SK-MEL-5 (cell line): Measurements from ENCODE around the gene POM121. TPM values are rescaled to one million over a fixed set of nuclear protein-coding genes. Genes with fewer than 3 reads are reported as not detected.
"Not testable (repeated sequence)": the region's sequence is repeated elsewhere in the genome, so short reads cannot be mapped to it uniquely, and the experiment has no call there.

ENCODE experiments used
- DNase-seq: peaks from one replicate; pipeline ENCODE4 v3.0.0-alpha.2; 2016; ENCODE audit warnings: low read depth, low spot score
- in situ Hi-C: cut with HindIII; loops from 2 replicates; pipeline ENCODE4 v1.10.0; 2016; ENCODE audit warnings: low sequenced_read_pairs, high pct_unique_total_duplicates, low pct_unique_long_range_greater_than_20kb
- small RNA-seq, 2 experiments: library from RNA; depleted of rRNA; stranded (forward); fragments of <200 nt; gene quantifications; one replicate each; pipeline ENCODE3, GENCODE V24; 2014
- total RNA-seq: library from RNA; depleted of rRNA; stranded (reverse); fragments of >200 nt; shearing (Covaris generic); gene quantifications from 2 replicates; pipeline ENCODE4 v1.2.3, GENCODE V29; 2014; rRNA removed

POM121 gene
- total RNA-seq, 1 experiment from 2014 or later = 9.2 TPM

DNA sequence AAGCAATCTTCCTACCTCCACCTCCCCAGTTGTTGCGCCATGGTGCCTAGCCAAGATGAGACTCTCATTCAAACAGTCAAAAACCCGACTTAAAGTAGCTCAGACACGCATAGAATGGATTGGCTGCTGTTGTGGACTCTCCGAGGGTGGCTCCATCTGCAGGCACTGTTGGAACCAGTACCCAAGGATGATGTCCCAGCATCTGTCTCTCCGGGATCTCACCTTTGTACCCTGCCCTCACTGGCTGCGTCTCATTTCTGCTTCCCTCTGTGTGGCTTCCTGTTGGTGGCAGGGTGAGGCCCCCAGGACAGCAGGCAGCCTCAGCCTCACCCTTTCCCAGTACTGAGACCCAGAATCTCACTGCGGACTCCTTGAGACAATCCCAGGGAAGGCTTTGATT is 49.9 kb downstream of the POM121 start:
- in situ Hi-C loops, DNase-seq: not testable (repeated sequence)

GRCh38 chr7:72975656-72976286 is 50.9 kb downstream of the POM121 start:
- in situ Hi-C loops, DNase-seq: not testable (repeated sequence)

GRCh38 chr7:72976434-72976833 is 51.5 kb downstream of the POM121 start:
- DNase-seq, in situ Hi-C loops: not testable (repeated sequence)

- in situ Hi-C loops, DNase-seq: not testable (repeated sequence)
Measured at GRCh38 chr7:72980382-72980781, 55.5 kb downstream of the POM121 start.

DNA sequence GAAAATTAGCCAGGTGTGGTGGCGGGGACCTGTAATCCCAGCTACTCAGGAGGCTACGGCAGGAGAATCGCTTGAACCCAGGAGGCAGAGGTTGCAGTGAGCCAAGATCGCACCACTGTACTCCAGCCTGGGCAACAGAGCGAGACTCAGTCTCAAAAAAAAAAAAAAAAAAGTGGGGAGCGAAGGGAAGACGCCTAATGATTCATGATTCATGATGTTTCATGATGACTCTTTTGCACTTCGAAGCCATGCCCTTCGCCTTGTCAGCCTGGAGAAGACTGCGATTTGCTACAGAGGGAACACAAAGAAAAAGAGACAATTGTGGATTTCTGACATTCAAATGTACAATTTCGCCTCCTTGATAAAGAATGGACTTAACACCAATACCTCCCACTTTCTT is 57.2 kb downstream of the POM121 start:
- DNase-seq, in situ Hi-C loops: not testable (repeated sequence)

- in situ Hi-C loops, DNase-seq: not testable (repeated sequence)
Measured at GRCh38 chr7:72990146-72990913, 65.4 kb downstream of the POM121 start.

- in situ Hi-C loops, DNase-seq: not testable (repeated sequence)
Measured at GRCh38 chr7:72995484-72995883, 70.6 kb downstream of the POM121 start.

DNA sequence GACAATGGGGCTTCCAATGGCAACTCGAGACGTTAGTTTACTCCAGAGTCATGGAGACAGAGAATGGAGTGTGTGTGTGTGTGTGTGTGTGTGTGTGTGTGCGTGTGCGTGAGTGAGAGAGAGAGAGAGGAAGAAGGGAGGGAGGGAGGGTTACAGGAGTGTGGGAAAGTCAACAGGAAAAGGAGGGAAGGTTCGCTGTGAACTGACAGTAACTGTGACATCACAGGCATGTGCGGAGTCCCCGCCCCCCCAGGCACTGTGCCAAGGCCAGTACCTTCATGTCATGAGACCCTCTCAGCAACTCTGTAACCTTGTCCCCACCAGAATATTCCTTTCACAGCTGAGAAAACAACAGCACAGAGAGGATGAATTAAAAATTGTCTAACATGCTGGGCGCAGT is 72.6 kb downstream of the POM121 start:
- DNase-seq, in situ Hi-C loops: not testable (repeated sequence)

GRCh38 chr7:72997887-72998468 is 73.1 kb downstream of the POM121 start:
- DNase-seq, in situ Hi-C loops: not testable (repeated sequence)

Small RNAs within 50 kb of the gene (small RNA-seq; reads per million reads assigned to genes)
- 0 reads per million in 2 experiments for gene RF00019

Other genes with a start within 250 kb of the POM121 start
- 0.61 and 1.6 TPM in 2 replicates for gene TYW1B, start 96.9 kb upstream of the POM121 start, total RNA-seq
- gene TRIM74, start 44.4 kb downstream of the POM121 start, total RNA-seq = not detected in 2 replicates
- gene SPDYE8, start 104.7 kb downstream of the POM121 start, total RNA-seq = not detected in 2 replicates
- not detected in 2 replicates for gene SPDYE11, start 132.8 kb downstream of the POM121 start, total RNA-seq
- not detected in 2 replicates for gene SPDYE9, start 160.9 kb downstream of the POM121 start, total RNA-seq